ENCODE data around the gene ERGIC3.

Gene ERGIC3

DNA sequence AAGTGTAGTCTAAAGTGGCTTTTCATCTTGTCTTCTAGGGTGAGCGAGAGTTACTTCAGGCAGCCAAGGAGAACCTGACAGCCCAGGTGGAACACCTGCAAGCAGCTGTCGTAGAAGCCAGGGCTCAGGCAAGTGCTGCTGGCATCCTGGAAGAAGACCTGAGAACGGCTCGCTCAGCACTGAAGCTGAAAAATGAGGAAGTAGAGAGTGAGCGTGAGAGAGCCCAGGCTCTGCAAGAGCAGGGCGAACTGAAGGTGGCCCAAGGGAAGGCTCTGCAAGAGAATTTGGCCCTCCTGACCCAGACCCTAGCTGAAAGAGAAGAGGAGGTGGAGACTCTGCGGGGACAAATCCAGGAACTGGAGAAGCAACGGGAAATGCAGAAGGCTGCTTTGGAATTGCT is 39.5 kb upstream of the ERGIC3 start:
- no peak overlapping the region for H3K4me3 ChIP-seq (ENCODE audit: low read length)
- no peaks in the 10 kb centered on the region for H3K79me2 ChIP-seq (ENCODE audit: control insufficient read depth, low read length)
- no peaks in the 10 kb centered on the region for H3K9me3 ChIP-seq (ENCODE audit: control insufficient read depth, insufficient read depth, low read length)
- peaks cover 21% of the 10 kb centered on the region for H3K4me1 ChIP-seq (ENCODE audit: control insufficient read depth, low read length)
- no peaks in the 10 kb centered on the region for H3K9me2 ChIP-seq (replicated peaks; ENCODE audit: control insufficient read depth, low read length)
- TF ChIP-seq, protein P1, sequence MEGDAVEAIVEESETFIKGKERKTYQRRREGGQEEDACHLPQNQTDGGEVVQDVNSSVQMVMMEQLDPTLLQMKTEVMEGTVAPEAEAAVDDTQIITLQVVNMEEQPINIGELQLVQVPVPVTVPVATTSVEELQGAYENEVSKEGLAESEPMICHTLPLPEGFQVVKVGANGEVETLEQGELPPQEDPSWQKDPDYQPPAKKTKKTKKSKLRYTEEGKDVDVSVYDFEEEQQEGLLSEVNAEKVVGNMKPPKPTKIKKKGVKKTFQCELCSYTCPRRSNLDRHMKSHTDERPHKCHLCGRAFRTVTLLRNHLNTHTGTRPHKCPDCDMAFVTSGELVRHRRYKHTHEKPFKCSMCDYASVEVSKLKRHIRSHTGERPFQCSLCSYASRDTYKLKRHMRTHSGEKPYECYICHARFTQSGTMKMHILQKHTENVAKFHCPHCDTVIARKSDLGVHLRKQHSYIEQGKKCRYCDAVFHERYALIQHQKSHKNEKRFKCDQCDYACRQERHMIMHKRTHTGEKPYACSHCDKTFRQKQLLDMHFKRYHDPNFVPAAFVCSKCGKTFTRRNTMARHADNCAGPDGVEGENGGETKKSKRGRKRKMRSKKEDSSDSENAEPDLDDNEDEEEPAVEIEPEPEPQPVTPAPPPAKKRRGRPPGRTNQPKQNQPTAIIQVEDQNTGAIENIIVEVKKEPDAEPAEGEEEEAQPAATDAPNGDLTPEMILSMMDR (IDR thresholded peaks at IDR 0.05; ENCODE audit: low read depth, low read length, poor library complexity, severe bottlenecking): no peak
- no peak for TF ChIP-seq EZH2phosphoT487 (IDR thresholded peaks at IDR 0.05; ENCODE audit: borderline replicate concordance, low read length)
- H4K20me1 ChIP-seq (ENCODE audit: control insufficient read depth, insufficient read depth, low read depth, low read length): no peaks in the 10 kb centered on the region
- no peaks in the 10 kb centered on the region; the same call in 1 of the 2 replicates for H3F3A ChIP-seq (ENCODE audit: control insufficient read depth, insufficient read depth)
- H3K27ac ChIP-seq (ENCODE audit: low read depth, low read length): peak overlapping the region; percentile 17; the same call in 1 of the 2 replicates
- peak overlapping the region; percentile 39 for H3K4me2 ChIP-seq (ENCODE audit: low read length)
- H3K27me3 ChIP-seq (ENCODE audit: control insufficient read depth, low read length): no peaks in the 10 kb centered on the region
- peaks cover 77% of the 10 kb centered on the region for H3K36me3 ChIP-seq (ENCODE audit: control insufficient read depth, low read length)

DNA sequence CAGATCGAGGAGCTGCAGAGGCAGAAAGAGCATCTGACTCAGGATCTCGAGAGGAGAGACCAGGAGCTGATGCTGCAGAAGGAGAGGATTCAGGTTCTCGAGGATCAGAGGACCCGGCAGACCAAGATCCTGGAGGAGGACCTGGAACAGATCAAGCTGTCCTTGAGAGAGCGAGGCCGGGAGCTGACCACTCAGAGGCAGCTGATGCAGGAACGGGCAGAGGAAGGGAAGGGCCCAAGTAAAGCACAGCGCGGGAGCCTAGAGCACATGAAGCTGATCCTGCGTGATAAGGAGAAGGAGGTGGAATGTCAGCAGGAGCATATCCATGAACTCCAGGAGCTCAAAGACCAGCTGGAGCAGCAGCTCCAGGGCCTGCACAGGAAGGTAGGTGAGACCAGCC is 38.6 kb upstream of the ERGIC3 start:
- H3K27me3 ChIP-seq (ENCODE audit: control insufficient read depth, low read length): no peaks in the 10 kb centered on the region
- peaks cover 74% of the 10 kb centered on the region for H3K36me3 ChIP-seq (ENCODE audit: control insufficient read depth, low read length)

DNA sequence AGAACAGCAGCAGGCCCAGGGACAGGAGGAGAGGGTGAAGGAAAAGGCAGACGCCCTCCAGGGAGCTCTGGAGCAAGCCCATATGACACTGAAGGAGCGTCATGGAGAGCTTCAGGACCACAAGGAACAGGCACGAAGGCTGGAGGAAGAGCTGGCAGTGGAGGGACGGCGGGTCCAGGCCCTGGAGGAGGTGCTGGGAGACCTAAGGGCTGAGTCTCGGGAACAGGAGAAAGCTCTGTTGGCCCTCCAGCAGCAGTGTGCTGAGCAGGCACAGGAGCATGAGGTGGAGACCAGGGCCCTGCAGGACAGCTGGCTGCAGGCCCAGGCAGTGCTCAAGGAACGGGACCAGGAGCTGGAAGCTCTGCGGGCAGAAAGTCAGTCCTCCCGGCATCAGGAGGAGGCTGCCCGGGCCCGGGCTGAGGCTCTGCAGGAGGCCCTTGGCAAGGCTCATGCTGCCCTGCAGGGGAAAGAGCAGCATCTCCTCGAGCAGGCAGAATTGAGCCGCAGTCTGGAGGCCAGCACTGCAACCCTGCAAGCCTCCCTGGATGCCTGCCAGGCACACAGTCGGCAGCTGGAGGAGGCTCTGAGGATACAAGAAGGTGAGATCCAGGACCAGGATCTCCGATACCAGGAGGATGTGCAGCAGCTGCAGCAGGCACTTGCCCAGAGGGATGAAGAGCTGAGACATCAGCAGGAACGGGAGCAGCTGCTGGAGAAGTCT is 37.9 kb upstream of the ERGIC3 start:
- Histone ChIP-seq H3K36me3 (ENCODE audit: control insufficient read depth, low read length) (peaks cover 73% of the 10 kb centered on the region), H3K27ac (ENCODE audit: low read depth, low read length) (no peak overlapping the region)

More for the DNA sequence above, 38.6 kb upstream of the ERGIC3 start:
- Histone ChIP-seq H3K4me2 (ENCODE audit: low read length) (no peak overlapping the region), H3K9me2 (replicated peaks; ENCODE audit: control insufficient read depth, low read length) (no peaks in the 10 kb centered on the region), H4K20me1 (ENCODE audit: control insufficient read depth, insufficient read depth, low read depth, low read length) (no peaks in the 10 kb centered on the region), H3K4me3 (ENCODE audit: low read length) (no peak overlapping the region), H3K4me1 (ENCODE audit: control insufficient read depth, low read length) (peaks cover 21% of the 10 kb centered on the region), H3K79me2 (ENCODE audit: control insufficient read depth, low read length) (no peaks in the 10 kb centered on the region), H3K27ac (ENCODE audit: low read depth, low read length) (no peak overlapping the region), H3K9me3 (ENCODE audit: control insufficient read depth, insufficient read depth, low read length) (no peaks in the 10 kb centered on the region), H3F3A (ENCODE audit: control insufficient read depth, insufficient read depth) (no peaks in the 10 kb centered on the region; the same call in 1 of the 2 replicates)
- TF ChIP-seq, protein P1 (IDR thresholded peaks at IDR 0.05; ENCODE audit: low read depth, low read length, poor library complexity, severe bottlenecking): no peak
- no peak for TF ChIP-seq EZH2phosphoT487 (IDR thresholded peaks at IDR 0.05; ENCODE audit: borderline replicate concordance, low read length)

More for the DNA sequence above, 37.9 kb upstream of the ERGIC3 start:
- no peaks in the 10 kb centered on the region for H3K9me3 ChIP-seq (ENCODE audit: control insufficient read depth, insufficient read depth, low read length)
- H4K20me1 ChIP-seq (ENCODE audit: control insufficient read depth, insufficient read depth, low read depth, low read length): no peaks in the 10 kb centered on the region
- no peak overlapping the region for H3K4me3 ChIP-seq (ENCODE audit: low read length)
- TF ChIP-seq, protein P1 (IDR thresholded peaks at IDR 0.05; ENCODE audit: low read depth, low read length, poor library complexity, severe bottlenecking): no peak
- TF ChIP-seq EZH2phosphoT487 (IDR thresholded peaks at IDR 0.05; ENCODE audit: borderline replicate concordance, low read length): no peak
- H3K79me2 ChIP-seq (ENCODE audit: control insufficient read depth, low read length): no peaks in the 10 kb centered on the region
- H3K4me2 ChIP-seq (ENCODE audit: low read length): no peak overlapping the region
- H3F3A ChIP-seq (ENCODE audit: control insufficient read depth, insufficient read depth): no peaks in the 10 kb centered on the region; the same call in 1 of the 2 replicates
- peaks cover 21% of the 10 kb centered on the region for H3K4me1 ChIP-seq (ENCODE audit: control insufficient read depth, low read length)
- H3K27me3 ChIP-seq (ENCODE audit: control insufficient read depth, low read length): no peaks in the 10 kb centered on the region
- H3K9me2 ChIP-seq (replicated peaks; ENCODE audit: control insufficient read depth, low read length): no peaks in the 10 kb centered on the region
